Suppressor macrophage treated with lipopolysaccharide for 1 hour (primary cell): ENCODE results near the gene SYNGR3.

ENCODE experiments used
- DNase-seq, 3 donors: peaks; one replicate each; pipeline ENCODE4 v3.0.0-alpha.2; 2020 to 2022

Gene SYNGR3

GRCh38 chr16:1992704-1993317 is 3.0 kb downstream of the SYNGR3 start:
- no peak for DNase-seq

GRCh38 chr16:1993731-1994131 is 4.0 kb downstream of the SYNGR3 start:
- DNase-seq: peak in 2 of 3 donors; percentile 43 to 53

DNA sequence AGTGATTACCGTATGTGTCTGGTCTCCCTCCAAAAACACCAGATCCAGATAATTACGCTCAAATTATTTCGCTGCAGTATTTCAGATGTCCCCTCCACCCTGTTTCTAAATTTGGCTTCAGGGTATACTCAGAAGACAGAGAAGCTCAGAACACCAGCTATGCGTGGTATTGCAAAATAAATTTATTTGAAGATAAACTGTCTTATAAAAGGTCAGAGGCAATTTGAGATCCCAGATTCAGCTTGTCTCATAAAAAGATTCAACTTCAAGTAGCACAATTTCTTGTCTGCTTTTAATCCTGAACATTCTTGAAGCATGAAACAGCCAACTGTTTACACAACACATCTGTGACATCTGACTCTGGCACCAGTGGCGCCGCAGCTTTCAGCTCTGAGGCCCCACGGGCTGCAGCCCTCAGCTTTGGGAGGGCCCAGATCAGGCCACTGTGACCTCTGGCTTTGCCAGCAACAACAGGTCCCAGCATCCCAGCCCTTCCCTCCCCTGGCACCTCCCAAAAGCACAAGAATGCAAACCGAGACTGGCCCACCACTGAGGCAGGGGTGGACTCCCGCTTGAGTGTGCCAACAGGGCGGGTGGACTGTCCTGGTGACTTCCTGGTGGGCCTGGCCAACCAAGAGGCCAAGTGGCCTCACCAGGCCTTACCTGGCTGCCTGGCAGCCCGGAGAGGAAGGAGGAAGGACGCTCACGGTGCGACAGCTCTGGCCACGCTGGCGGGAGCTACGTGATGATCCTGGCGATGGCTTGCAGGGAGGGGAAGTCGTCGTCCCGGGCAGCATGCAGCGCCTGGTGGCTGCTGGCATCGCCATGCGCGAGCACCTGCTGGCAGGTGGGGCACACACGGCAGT is 8.0 kb downstream of the SYNGR3 start:
- DNase-seq: no peak

GRCh38 chr16:1998360-1998835 is 8.6 kb downstream of the SYNGR3 start:
- no peak for DNase-seq

DNA sequence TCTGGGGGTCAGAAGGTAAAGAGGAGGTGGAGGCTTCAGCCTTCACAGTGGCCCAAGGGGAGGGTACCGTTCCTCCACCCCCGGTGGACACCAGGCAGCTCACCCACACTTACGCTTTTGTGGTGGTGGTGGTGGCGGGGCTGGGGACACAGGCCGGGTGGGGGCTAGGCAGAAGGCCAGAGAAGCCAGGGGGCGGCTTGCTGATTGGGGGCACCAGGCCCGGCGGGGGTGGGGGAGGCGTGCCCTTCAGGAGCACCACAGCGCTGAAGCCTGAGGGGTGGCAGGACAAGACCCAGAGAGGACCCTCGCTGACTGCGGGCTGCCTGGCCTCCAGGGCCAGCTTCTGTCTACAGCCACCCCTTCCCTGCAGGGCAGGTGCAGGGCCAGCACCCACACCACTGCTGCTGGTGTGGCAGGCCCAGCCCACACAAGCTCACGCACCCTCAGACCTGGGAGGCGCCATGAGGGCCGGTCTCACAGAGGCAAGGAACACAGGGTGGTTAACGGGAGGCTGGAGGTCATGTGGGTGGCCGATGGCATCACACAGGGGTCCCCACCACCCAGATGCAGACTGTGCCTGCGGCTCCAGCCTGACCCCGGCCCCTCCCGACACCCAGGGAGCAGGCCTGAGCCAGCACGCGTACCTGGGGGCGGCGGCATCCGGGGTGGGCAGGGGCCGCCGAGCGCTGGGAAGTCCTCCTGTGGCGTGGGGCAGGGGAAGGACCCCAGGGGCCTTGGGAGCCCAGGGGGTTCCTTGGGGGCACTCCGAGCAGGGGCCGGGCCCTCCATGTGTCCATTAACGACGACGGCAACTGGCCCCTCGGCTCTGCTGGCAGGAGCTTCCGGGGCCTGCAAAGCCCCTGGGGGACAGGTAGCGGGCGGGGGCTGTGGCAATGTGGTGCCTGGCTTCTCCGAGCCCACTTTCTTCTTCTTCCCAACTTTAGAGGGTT is 9.4 kb downstream of the SYNGR3 start:
- no peak for DNase-seq

GRCh38 chr16:1999866-2000514 is 10.2 kb downstream of the SYNGR3 start:
- no peak for DNase-seq

DNA sequence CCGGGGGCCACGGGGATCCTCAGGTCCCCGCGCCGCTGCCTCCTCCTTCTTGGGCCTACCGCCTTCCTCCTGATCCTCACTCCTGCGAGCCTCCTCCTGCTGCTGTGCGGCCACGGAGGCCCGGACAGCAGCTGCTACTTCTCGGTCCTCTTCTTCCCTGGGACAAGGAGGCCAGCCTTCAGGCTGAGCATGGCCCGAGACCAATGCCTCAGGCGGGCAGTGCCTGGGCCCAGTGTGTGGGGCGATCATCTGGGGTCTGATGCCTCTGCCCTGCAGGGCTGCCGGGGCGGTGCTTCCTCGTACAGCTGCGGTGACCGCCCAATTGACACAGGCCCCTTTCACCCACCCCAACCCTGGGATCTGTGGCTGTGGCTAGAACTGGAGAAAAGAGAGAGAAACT is 11.3 kb downstream of the SYNGR3 start:
- no peak for DNase-seq

- DNase-seq: no peak
Observed at GRCh38 chr16:2001456-2002355, 11.9 kb downstream of the SYNGR3 start.

DNA sequence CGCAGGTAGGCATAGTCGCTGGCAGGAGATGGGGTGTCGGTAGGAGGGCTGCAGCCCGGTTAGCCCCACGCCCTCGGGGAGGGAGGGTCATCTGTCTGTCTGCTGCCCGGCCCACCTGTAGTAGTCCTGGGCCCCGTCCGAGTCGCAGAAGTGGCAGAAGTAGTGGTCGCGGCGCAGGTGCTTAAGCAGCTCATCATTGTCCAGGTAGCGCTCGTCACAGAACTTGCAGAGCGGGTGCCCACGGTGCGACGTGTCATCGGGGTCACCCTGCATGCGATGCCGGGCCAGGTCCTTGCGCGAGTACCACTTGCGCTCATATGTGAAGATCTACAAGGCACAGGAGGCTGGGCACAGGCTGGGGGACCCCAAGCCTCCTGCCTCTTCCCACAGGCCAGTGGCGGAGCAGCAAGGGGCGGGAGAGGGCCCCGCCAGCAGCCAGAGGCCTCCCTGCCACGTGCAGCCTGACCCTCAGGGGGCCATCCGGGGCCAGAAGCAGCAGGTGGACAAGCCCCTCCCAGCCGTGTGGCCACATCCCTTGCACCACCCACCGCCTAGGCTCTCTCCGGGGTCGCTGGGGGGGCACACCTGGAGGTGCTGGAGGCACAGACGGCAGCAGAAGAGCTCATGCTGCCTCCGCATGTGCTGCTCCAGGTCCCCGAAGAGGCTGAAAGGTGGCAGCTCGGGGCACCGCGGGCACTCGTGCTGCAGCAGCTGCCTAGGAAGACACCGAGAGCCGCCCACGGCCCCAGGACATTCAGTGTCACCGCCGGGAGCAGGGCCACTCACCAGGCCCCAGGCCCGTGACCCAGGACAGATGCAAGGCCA is 12.8 kb downstream of the SYNGR3 start:
- no peak for DNase-seq

- DNase-seq: no peak
Observed at GRCh38 chr16:2003231-2003826, 13.6 kb downstream of the SYNGR3 start.

- peak; percentile 95 to 99 (median 96) for DNase-seq
Observed at GRCh38 chr16:2003827-2004641, 14.3 kb downstream of the SYNGR3 start.

- peak in 2 of 3 donors; percentile 36 to 39 for DNase-seq
Observed at GRCh38 chr16:2004795-2005517, 15.2 kb downstream of the SYNGR3 start.

DNA sequence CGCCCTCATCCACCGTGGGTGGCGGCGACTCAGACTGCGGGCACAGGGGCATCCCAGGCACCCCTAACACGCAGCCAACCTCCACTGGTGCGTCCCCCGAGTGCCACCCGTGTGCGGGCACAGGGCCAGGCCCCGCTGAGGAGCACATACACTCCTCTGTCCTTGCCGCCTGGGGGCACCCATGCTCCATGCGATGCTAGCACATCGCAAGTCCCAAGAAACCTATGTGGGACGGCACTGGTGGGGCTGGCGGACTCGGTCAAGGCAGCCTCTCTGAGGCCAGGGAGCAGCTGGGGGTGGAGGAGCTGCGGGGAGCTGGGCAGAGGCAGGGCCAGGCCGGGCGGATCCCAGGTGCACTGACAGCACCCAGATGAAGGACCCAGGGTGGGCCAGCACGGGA is 15.9 kb downstream of the SYNGR3 start:
- DNase-seq: peak; percentile 51 to 83 (median 71)

DNA sequence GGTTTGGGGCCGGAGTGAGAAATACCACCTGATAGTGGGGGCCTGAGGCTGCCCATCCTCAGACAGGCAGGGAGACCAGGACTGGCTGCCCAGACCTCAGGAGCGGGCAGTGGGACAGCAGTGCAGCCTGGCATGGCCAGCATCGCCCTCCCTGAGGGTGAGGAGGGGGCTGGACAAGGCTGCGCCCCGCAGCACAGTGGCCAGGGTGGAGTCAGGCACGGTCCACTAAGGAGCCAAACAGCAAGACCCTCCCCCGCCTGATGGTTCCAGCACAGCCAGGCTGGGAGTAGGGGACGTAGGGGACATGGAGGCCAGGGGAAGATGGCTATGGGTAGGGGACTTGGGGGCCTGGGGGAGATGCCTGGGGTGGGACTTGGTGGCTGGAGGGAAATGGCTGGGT is 16.5 kb downstream of the SYNGR3 start:
- no peak for DNase-seq

DNA sequence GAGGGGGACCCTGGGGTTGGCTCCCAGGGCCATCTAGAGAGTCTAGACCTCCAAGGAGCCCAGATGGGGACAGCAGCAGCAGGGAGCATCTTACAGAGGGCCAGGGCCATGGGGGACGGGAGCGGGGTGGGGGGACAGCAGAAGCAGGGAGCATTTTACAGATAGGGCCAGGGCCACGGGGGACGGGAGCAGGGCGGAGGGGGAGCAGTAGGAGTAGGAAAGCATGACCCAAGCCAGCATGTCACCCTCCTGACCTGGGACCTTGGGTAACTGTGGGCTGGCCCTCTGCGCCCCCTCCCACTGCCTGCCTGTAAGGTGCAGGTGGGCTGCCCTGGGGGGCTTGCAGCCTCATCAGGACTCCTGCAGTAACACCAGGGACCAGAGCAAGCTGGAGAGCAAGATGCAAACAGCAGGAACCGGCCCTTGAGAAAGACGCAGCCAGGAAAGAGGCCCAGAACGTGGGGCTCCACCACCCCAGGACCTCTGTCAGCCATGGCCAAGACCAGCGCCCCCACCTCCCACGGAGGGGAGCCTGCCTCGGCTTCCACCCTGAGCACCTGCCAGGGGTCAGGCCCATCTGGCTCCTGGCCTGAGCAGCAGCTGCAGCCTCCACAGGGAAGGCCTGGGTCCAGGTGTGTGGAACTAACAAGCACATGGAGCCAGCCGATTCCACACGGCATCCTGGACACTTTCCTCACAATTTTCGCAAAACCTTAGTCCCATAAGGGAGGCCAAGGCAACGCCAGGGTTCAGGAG is 17.5 kb downstream of the SYNGR3 start:
- no peak for DNase-seq

DNA sequence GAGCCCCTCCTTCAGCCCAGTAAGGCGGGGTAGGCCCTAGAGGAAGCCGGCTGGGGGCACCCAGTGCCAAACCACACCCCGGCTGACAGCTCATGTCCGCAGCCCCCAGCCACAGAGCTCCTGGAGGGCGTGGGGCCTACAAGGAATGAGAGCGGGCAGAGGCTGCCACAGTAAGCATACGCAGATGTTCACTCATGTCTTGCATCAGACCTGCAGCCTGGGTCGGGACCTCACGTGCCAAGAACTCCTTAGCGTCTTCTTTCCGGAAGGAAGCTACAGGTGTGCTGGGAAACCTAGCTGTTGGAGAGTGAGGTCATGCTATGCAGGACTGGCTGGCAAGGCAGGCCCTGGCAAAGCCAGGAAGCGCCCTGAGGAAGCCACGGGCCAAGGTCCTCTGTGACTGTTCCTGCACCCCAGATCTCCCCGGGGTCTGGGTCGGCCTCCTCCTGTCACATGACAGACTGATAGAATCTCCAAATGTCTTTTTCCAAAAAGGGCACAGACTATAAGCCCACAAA is 18.3 kb downstream of the SYNGR3 start:
- peak in 1 of 3 donors; percentile 27 for DNase-seq

GRCh38 chr16:2008631-2009163 is 18.9 kb downstream of the SYNGR3 start:
- peak; percentile 51 to 60 (median 59) for DNase-seq
